ENCODE data around the gene STS. TPM values are rescaled to one million over a fixed set of nuclear protein-coding genes. Genes with fewer than 3 reads are reported as not detected.
A peak's percentile ranks its signal among the peaks of the same experiment; 100 is the strongest.

Gene STS
- polyA plus RNA-seq, 3 donors, result 3.1 to 7.8 (median 6.3) TPM

DNA sequence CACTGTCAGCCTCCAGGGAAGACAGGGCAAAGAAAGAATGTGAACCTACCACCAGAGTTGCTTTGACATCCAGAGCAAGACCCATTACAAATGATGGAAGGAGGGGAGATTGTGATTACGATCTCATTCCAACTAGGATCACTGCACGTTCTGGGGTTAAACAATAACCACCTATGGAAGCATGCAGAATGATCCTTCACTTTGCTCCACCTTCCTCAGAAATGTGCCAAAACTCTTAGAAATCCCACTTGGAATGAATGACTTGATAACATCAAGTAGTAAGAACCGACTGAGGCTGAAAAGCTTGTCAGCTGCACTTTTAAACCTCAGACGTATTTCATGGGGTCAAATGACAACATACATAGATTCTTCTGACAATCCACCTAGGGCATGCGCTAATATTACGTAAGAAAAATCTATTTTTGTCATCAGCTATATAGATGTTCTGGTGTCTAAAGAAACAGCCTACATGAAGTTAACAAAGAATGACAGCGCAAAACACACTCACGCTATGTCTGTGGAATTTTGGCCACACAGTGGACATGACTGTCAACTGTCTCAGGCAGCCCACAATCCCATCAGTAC lies 3.5 kb upstream of the STS start:
- Histone ChIP-seq H3K79me2 (ENCODE audit: insufficient read depth, low read length) (peaks cover 86% of the 10 kb centered on the region), H3K36me3 (replicated peaks in 1 of 2; ENCODE audit: control insufficient read depth in 1 of 2, insufficient read depth in 2 of 2, low read length in 2 of 2) (peaks cover 0 to 16% of the 10 kb centered on the region in 2 donors), H3K4me3 (replicated peaks in 1 of 3; ENCODE audit: low read depth in 2 of 3, low read length in 3 of 3) (no peak overlapping the region), H3K4me2 (replicated peaks; ENCODE audit: extremely low read depth, low read length, poor library complexity, severe bottlenecking) (no peak overlapping the region), H4K20me1 (ENCODE audit: insufficient read depth, low read length) (peaks cover 62% of the 10 kb centered on the region), H2AFZ (ENCODE audit: insufficient read depth, low read depth, low read length, poor library complexity, severe bottlenecking) (no peak overlapping the region), H3K4me1 (ENCODE audit: control insufficient read depth in 1 of 2, insufficient read depth in 2 of 2, low read length in 2 of 2) (peaks cover 21 to 37% of the 10 kb centered on the region in 2 donors), H3K27me3 (ENCODE audit: control insufficient read depth in 2 of 2, insufficient read depth in 2 of 2, low read length in 2 of 2) (no peaks in the 10 kb centered on the region), H3K9me3 (replicated peaks in 1 of 2; ENCODE audit: control insufficient read depth in 1 of 2, insufficient read depth in 1 of 2, low read length in 2 of 2) (no peaks in the 10 kb centered on the region), H3K27ac (ENCODE audit: low read depth in 1 of 2, low read length in 2 of 2) (no peak overlapping the region), H3K9ac (ENCODE audit: insufficient read depth, low read length, poor library complexity, severe bottlenecking) (no peak overlapping the region)
- H3K27ac Mint-ChIP-seq, result peak overlapping the region in 3 of 7 donors; percentile 60 to 88 (median 75)
- peaks cover 0 to 16% of the 10 kb centered on the region in 2 donors for H3K36me3 Mint-ChIP-seq
- intact Hi-C loops (cut with micrococcal nuclease), result loop anchor here in 1 of 2 donors (10.0 kb wide), 1 partner anchor 111 kb away; no protein-coding TSS in a partner anchor
- H3K4me3 Mint-ChIP-seq, result no peak overlapping the region
- TF ChIP-seq, protein P1, sequence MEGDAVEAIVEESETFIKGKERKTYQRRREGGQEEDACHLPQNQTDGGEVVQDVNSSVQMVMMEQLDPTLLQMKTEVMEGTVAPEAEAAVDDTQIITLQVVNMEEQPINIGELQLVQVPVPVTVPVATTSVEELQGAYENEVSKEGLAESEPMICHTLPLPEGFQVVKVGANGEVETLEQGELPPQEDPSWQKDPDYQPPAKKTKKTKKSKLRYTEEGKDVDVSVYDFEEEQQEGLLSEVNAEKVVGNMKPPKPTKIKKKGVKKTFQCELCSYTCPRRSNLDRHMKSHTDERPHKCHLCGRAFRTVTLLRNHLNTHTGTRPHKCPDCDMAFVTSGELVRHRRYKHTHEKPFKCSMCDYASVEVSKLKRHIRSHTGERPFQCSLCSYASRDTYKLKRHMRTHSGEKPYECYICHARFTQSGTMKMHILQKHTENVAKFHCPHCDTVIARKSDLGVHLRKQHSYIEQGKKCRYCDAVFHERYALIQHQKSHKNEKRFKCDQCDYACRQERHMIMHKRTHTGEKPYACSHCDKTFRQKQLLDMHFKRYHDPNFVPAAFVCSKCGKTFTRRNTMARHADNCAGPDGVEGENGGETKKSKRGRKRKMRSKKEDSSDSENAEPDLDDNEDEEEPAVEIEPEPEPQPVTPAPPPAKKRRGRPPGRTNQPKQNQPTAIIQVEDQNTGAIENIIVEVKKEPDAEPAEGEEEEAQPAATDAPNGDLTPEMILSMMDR (IDR thresholded peaks at IDR 0.05), result no peak
- peak in 1 of 3 donors; percentile 3 for DNase-seq
- 100% methylated on average over 1 of the region's 8 CpGs for WGBS (ENCODE audit: insufficient coverage)
- H3K4me1 Mint-ChIP-seq, result peaks cover 26% of the 10 kb centered on the region
- peaks cover 0 to 3% (median 0%) of the 10 kb centered on the region in 7 donors for H3K9me3 Mint-ChIP-seq
- peaks cover 0 to 2% (median 0%) of the 10 kb centered on the region in 3 donors for H3K27me3 Mint-ChIP-seq (ENCODE audit: low read depth in 3 of 3)

GRCh38 chrX:7145454-7145853 lies 2.1 kb upstream of the STS start:
- intact Hi-C loops (cut with micrococcal nuclease), result loop anchor here in 1 of 2 donors (10.0 kb wide), 1 partner anchor 109 kb away; no protein-coding TSS in a partner anchor
- H3K36me3 Mint-ChIP-seq, result peaks cover 0 to 9% of the 10 kb centered on the region in 2 donors
- Histone ChIP-seq H3K4me3 (replicated peaks in 1 of 3; ENCODE audit: low read depth in 2 of 3, low read length in 3 of 3) (peak overlapping the region in 1 of 3 experiments; percentile 32), H3K9ac (ENCODE audit: insufficient read depth, low read length, poor library complexity, severe bottlenecking) (no peak overlapping the region), H3K79me2 (ENCODE audit: insufficient read depth, low read length) (peaks cover 78% of the 10 kb centered on the region), H2AFZ (ENCODE audit: insufficient read depth, low read depth, low read length, poor library complexity, severe bottlenecking) (no peak overlapping the region), H3K36me3 (replicated peaks in 1 of 2; ENCODE audit: control insufficient read depth in 1 of 2, insufficient read depth in 2 of 2, low read length in 2 of 2) (peaks cover 0 to 7% of the 10 kb centered on the region in 2 donors), H3K27ac (ENCODE audit: low read depth in 1 of 2, low read length in 2 of 2) (peak overlapping the region in 1 of 2 donors; percentile 50), H3K9me3 (replicated peaks in 1 of 2; ENCODE audit: control insufficient read depth in 1 of 2, insufficient read depth in 1 of 2, low read length in 2 of 2) (no peaks in the 10 kb centered on the region), H3K4me1 (ENCODE audit: control insufficient read depth in 1 of 2, insufficient read depth in 2 of 2, low read length in 2 of 2) (peaks cover 21 to 37% of the 10 kb centered on the region in 2 donors), H4K20me1 (ENCODE audit: insufficient read depth, low read length) (peaks cover 49% of the 10 kb centered on the region), H3K4me2 (replicated peaks; ENCODE audit: extremely low read depth, low read length, poor library complexity, severe bottlenecking) (peak overlapping the region; percentile 57), H3K27me3 (ENCODE audit: control insufficient read depth in 2 of 2, insufficient read depth in 2 of 2, low read length in 2 of 2) (no peaks in the 10 kb centered on the region)
- H3K27me3 Mint-ChIP-seq (ENCODE audit: low read depth in 3 of 3), result no peaks in the 10 kb centered on the region
- TF ChIP-seq, protein P1 (IDR thresholded peaks at IDR 0.05), result no peak
- peak overlapping the region; percentile 38 to 86 (median 73) for H3K27ac Mint-ChIP-seq
- peak overlapping the region in 1 of 2 donors; percentile 35 for H3K4me3 Mint-ChIP-seq
- H3K9me3 Mint-ChIP-seq, result peaks cover 0 to 3% (median 0%) of the 10 kb centered on the region in 7 donors
- DNase-seq, result peak in 2 of 3 donors; percentile 18 to 39
- peaks cover 26% of the 10 kb centered on the region for H3K4me1 Mint-ChIP-seq
- 30% methylated on average over 2 of the region's 3 CpGs for WGBS (ENCODE audit: insufficient coverage)

Data from CD14-positive monocyte (primary cell).